ENCODE results near the gene KLF15.

DNA sequence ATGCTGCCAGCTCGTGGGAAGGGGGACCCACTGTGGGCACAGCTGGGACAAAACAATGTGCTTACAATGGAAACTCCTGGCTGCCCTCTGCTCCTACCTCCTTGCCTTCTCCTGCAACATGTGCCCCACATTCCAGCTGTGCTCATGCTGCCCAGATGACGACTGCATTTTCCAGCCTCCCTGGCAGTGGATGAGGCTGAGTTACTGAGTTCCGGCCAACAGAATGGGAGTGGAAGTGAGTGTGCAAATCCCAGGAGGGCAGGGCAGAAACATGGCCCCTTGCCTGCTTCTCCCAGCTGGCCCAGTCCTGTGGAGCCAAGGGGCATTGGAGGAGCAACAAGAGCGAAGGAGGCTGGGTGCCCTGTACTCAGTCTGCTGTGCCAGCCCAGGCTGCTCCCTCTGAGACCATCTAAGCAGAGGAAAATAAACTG, 17.1 kb downstream of the KLF15 start:
- TF ChIP-seq GATA2 (IDR thresholded peaks at IDR 0.05; ENCODE audit: low read depth, low read length) (no peak), GATA3 (IDR thresholded peaks at IDR 0.05; ENCODE audit: low read depth, low read length) (no peak)
